Endodermal cell (in vitro differentiated cells): ENCODE measurements around the gene C9orf40. TPM values are rescaled to one million over a fixed set of nuclear protein-coding genes. Genes with fewer than 3 reads are reported as not detected.

Experiments used
- DNase-seq: peaks from one replicate; pipeline ENCODE4 v3.0.0-alpha.2; 2017
- H3K27ac ChIP-seq: 2 replicates; pipeline ENCODE4 v1.5.1; 2013; ENCODE audit warnings: mild to moderate bottlenecking, low read depth, low read length, moderate library complexity
- H3K27me3 ChIP-seq: 2 replicates; pipeline ENCODE4 v1.6.1; 2013; ENCODE audit warnings: mild to moderate bottlenecking, low read length, moderate library complexity; ENCODE audit not compliant: insufficient read depth, control insufficient read depth, poor library complexity, severe bottlenecking
- H3K36me3 ChIP-seq: 2 replicates; pipeline ENCODE4 v1.7.0; 2013; ENCODE audit warnings: mild to moderate bottlenecking, low read length, moderate library complexity; ENCODE audit not compliant: control insufficient read depth, insufficient read depth
- H3K4me1 ChIP-seq: one replicate; pipeline ENCODE4 v1.7.0; 2013; ENCODE audit warnings: low read length; ENCODE audit not compliant: control insufficient read depth, insufficient read depth
- H3K4me3 ChIP-seq: 2 replicates; pipeline ENCODE4 v1.5.1; 2013; ENCODE audit warnings: mild to moderate bottlenecking, low read length, moderate library complexity
- H3K9ac ChIP-seq: 2 replicates; pipeline ENCODE4 v1.6.1; 2013; ENCODE audit warnings: mild to moderate bottlenecking, low read length, moderate library complexity; ENCODE audit not compliant: poor library complexity, severe bottlenecking; ENCODE audit errors: extremely low read depth
- H3K9me3 ChIP-seq: 2 replicates; pipeline ENCODE4 v1.6.1; 2013; ENCODE audit warnings: mild to moderate bottlenecking, low read length, moderate library complexity; ENCODE audit not compliant: control insufficient read depth
- H3K27ac Mint-ChIP-seq: 2 replicates; pipeline ENCODE4 v1.8.0; 2020; ENCODE audit warnings: mixed read lengths
- H3K27me3 Mint-ChIP-seq: 2 replicates; pipeline ENCODE4 v1.8.0; 2021; ENCODE audit warnings: mild to moderate bottlenecking, mixed read lengths; ENCODE audit not compliant: insufficient read depth
- H3K36me3 Mint-ChIP-seq: 2 replicates; pipeline ENCODE4 v1.8.0; 2020; ENCODE audit warnings: low read depth, mixed read lengths
- H3K4me1 Mint-ChIP-seq: 2 replicates; pipeline ENCODE4 v1.8.0; 2020; ENCODE audit warnings: mixed read lengths
- H3K4me3 Mint-ChIP-seq: 2 replicates; pipeline ENCODE4 v1.8.0; 2020; ENCODE audit warnings: mild to moderate bottlenecking, moderate library complexity, mixed read lengths
- H3K9me3 Mint-ChIP-seq: 2 replicates; pipeline ENCODE4 v1.8.0; 2020; ENCODE audit warnings: mild to moderate bottlenecking, mixed read lengths
- CTCF ChIP-seq: fragments of 200-600 bp; sonication (generic); conservative IDR thresholded peaks from 2 replicates; pipeline ENCODE4 v1.5.0; 2021; ENCODE audit warnings: antibody characterized with exemption, mild to moderate bottlenecking
- WGBS, 2 experiments: methylation state at CpG; one replicate each; pipeline versions ENCODE4 v1.1.5 to v1.1.7; 2013; ENCODE audit warnings: missing lambda C conversion rate in 2 of 2, mixed read lengths in 1 of 2; ENCODE audit not compliant: insufficient coverage in 1 of 2, insufficient read length in 1 of 2; 5-methylcytosine and 5-hydroxymethylcytosine counted together
- total RNA-seq, 2 donors: library from RNA; stranded (reverse); fragmentation: NEBNext Ultra II Directional in 1 of 2; extraction: Animal tissue kit (Norgen Biotek cat#: 25700) in 1 of 2; gene quantifications; 2 replicates in 1 of 2; 3 replicates in 1 of 2; pipeline ENCODE4 v1.2.1, GENCODE V29; 2021

C9orf40 gene
- total RNA-seq, 2 donors from 2014 or later = 17.6 to 25.2 TPM

- WGBS, 2 experiments = 86 to 100% methylated on average over 1 to 2 of the region's 2 CpGs
- no peaks in the 10 kb centered on the region for H3K27me3 Mint-ChIP-seq
Observed at GRCh38 chr9:74948937-74949336, 3.8 kb downstream of the C9orf40 start.

GRCh38 chr9:74946686-74947085 lies 6.0 kb downstream of the C9orf40 start:
- no peaks in the 10 kb centered on the region for H3K9me3 ChIP-seq

More at GRCh38 chr9:74948937-74949336, 3.8 kb downstream of the C9orf40 start:
- no peak overlapping the region for H3K4me3 ChIP-seq
- H3K4me1 ChIP-seq = no peaks in the 10 kb centered on the region
- H3K4me1 Mint-ChIP-seq = peaks cover 15% of the 10 kb centered on the region
- no peaks in the 10 kb centered on the region for H3K27me3 ChIP-seq
- no peak overlapping the region for H3K4me3 Mint-ChIP-seq
- DNase-seq = no peak
- H3K9me3 ChIP-seq = no peaks in the 10 kb centered on the region
- TF ChIP-seq CTCF = no peak
- H3K27ac ChIP-seq = no peak overlapping the region
- no peaks in the 10 kb centered on the region for H3K9me3 Mint-ChIP-seq
- H3K27ac Mint-ChIP-seq = peak overlapping the region; percentile 52
- H3K36me3 ChIP-seq = no peaks in the 10 kb centered on the region
- H3K9ac ChIP-seq = no peak overlapping the region
- H3K36me3 Mint-ChIP-seq = peaks cover 7% of the 10 kb centered on the region

GRCh38 chr9:74942801-74943200 lies 9.9 kb downstream of the C9orf40 start:
- Mint-ChIP-seq H3K9me3 (no peaks in the 10 kb centered on the region), H3K4me3 (no peak overlapping the region), H3K27ac (no peak overlapping the region), H3K4me1 (peaks cover 10% of the 10 kb centered on the region), H3K36me3 (peaks cover 5% of the 10 kb centered on the region), H3K27me3 (no peaks in the 10 kb centered on the region)
- Histone ChIP-seq H3K9ac (no peak overlapping the region), H3K36me3 (no peaks in the 10 kb centered on the region), H3K27me3 (no peaks in the 10 kb centered on the region), H3K27ac (no peak overlapping the region), H3K9me3 (no peaks in the 10 kb centered on the region), H3K4me1 (no peaks in the 10 kb centered on the region), H3K4me3 (no peak overlapping the region)
- TF ChIP-seq CTCF = no peak
- no peak for DNase-seq
- 92 to 100% methylated on average over 1 to 3 of the region's 3 CpGs for WGBS, 2 experiments

More at GRCh38 chr9:74946686-74947085, 6.0 kb downstream of the C9orf40 start:
- Mint-ChIP-seq H3K9me3 (no peaks in the 10 kb centered on the region), H3K4me3 (no peak overlapping the region), H3K27ac (no peak overlapping the region), H3K4me1 (peaks cover 20% of the 10 kb centered on the region), H3K27me3 (no peaks in the 10 kb centered on the region), H3K36me3 (peaks cover 7% of the 10 kb centered on the region)
- Histone ChIP-seq H3K4me1 (no peaks in the 10 kb centered on the region), H3K4me3 (no peak overlapping the region), H3K36me3 (no peaks in the 10 kb centered on the region), H3K27me3 (no peaks in the 10 kb centered on the region), H3K27ac (no peak overlapping the region), H3K9ac (no peak overlapping the region)
- DNase-seq = no peak
- TF ChIP-seq CTCF = no peak
